T-helper 2 cell (primary cell): ENCODE measurements around the gene SLIT1.

ENCODE experiments used
- DNase-seq, 5 experiments: peaks; one replicate each; pipeline versions ENCODE4 v3.0.0 to v3.0.0-alpha.2; 2012 to 2022

The SLIT1 gene

GRCh38 chr10:97138174-97138573 is 47.6 kb downstream of the SLIT1 start:
- DNase-seq: no peak

GRCh38 chr10:97136756-97137155 is 49.0 kb downstream of the SLIT1 start:
- no peak for DNase-seq

- DNase-seq: no peak
Measured at GRCh38 chr10:97135464-97135863, 50.3 kb downstream of the SLIT1 start.

- DNase-seq: no peak
Measured at GRCh38 chr10:97134983-97135382, 50.8 kb downstream of the SLIT1 start.

GRCh38 chr10:97134110-97134509 is 51.6 kb downstream of the SLIT1 start:
- no peak for DNase-seq

- DNase-seq: no peak
Measured at GRCh38 chr10:97132273-97132672, 53.5 kb downstream of the SLIT1 start.

GRCh38 chr10:97131666-97132065 is 54.1 kb downstream of the SLIT1 start:
- no peak for DNase-seq

GRCh38 chr10:97131181-97131628 is 54.6 kb downstream of the SLIT1 start:
- no peak for DNase-seq

- DNase-seq: no peak
Measured at GRCh38 chr10:97129666-97130065, 56.1 kb downstream of the SLIT1 start.

GRCh38 chr10:97128516-97129154 is 57.1 kb downstream of the SLIT1 start:
- DNase-seq: no peak

- no peak for DNase-seq
Measured at GRCh38 chr10:97128039-97128492, 57.7 kb downstream of the SLIT1 start.

- DNase-seq: no peak
Measured at GRCh38 chr10:97127509-97127908, 58.2 kb downstream of the SLIT1 start.

- DNase-seq: no peak
Measured at GRCh38 chr10:97124211-97124610, 61.5 kb downstream of the SLIT1 start.

- DNase-seq: no peak
Measured at GRCh38 chr10:97123765-97124164, 62.0 kb downstream of the SLIT1 start.

- DNase-seq: no peak
Measured at GRCh38 chr10:97121041-97121440, 64.7 kb downstream of the SLIT1 start.

- DNase-seq: no peak
Measured at GRCh38 chr10:97120370-97120769, 65.4 kb downstream of the SLIT1 start.

- DNase-seq: no peak
Measured at GRCh38 chr10:97119058-97119745, 66.6 kb downstream of the SLIT1 start.

- no peak for DNase-seq
Measured at GRCh38 chr10:97117372-97117771, 68.4 kb downstream of the SLIT1 start.

GRCh38 chr10:97116462-97117162 is 69.1 kb downstream of the SLIT1 start:
- DNase-seq: no peak

GRCh38 chr10:97115846-97116245 is 69.9 kb downstream of the SLIT1 start:
- no peak for DNase-seq

GRCh38 chr10:97111615-97112014 is 74.1 kb downstream of the SLIT1 start:
- DNase-seq: no peak

GRCh38 chr10:97109547-97109946 is 76.2 kb downstream of the SLIT1 start:
- DNase-seq: no peak

GRCh38 chr10:97107551-97107950 is 78.2 kb downstream of the SLIT1 start:
- DNase-seq: no peak

- DNase-seq: no peak
Measured at GRCh38 chr10:97106207-97106606, 79.6 kb downstream of the SLIT1 start.
